Pancreas (tissue), 10 donors: ENCODE measurements around the gene GLIPR2. TPM values are rescaled to one million over a fixed set of nuclear protein-coding genes. Genes with fewer than 3 reads are reported as not detected.

Source experiments
- ATAC-seq, 4 donors: fragments of 200-7000 bp; cut with Tn5 transposase; one replicate each; pipeline versions ENCODE4 v1.8.0 to v1.9.1; 2020; ENCODE audit warnings: mild to moderate bottlenecking in 4 of 4, moderate library complexity in 4 of 4
- DNase-seq, 6 donors: peaks; one replicate each; pipeline ENCODE4 v3.0.0-alpha.2; 2020
- FAIRE-seq: peaks from 2 replicates; lab custom pipeline; 2012; peaks lifted over from hg19 to GRCh38; lab: Jason Lieb, UNC
- H3K27ac ChIP-seq, 4 donors: fragments of 200-600 bp; sonication (generic); 1 replicate in 3 of 4; 2 replicates in 1 of 4; pipeline versions ENCODE4 v1.5.0 to v1.8.0; 2020
- H3K27me3 ChIP-seq, 4 donors: fragments of 200-600 bp; one replicate each; pipeline ENCODE4 v1.8.0; 2021
- H3K36me3 ChIP-seq, 3 donors: fragments of 200-600 bp; sonication (generic) in 1 of 3; one replicate each; pipeline versions ENCODE4 v1.5.0 to v1.8.0; 2020 to 2021
- H3K4me1 ChIP-seq, 3 donors: fragments of 200-600 bp; one replicate each; pipeline ENCODE4 v1.8.0; 2021
- H3K4me3 ChIP-seq, 4 donors: fragments of 200-600 bp; sonication (generic) in 2 of 4; one replicate each; pipeline versions ENCODE4 v1.5.0 to v1.8.0; 2020 to 2021
- H3K9me3 ChIP-seq, 4 donors: fragments of 200-600 bp; one replicate each; pipeline ENCODE4 v1.8.0; 2021
- WGBS, 2 donors: extraction: QIAGEN DNeasy Blood & Tissue Kit; methylation state at CpG; one replicate each; pipeline ENCODE4 v1.1.7; 2013; 5-methylcytosine and 5-hydroxymethylcytosine counted together
- intact Hi-C, 3 donors: fragments of 100-400 bp; cut with DNase I; formaldehyde crosslinking; loops; one replicate each; pipeline versions ENCODE4 v1.11.1 to v1.14.2; 2022
- polyA plus RNA-seq, 2 donors: library from polyadenylated mRNA; stranded (reverse); fragments of 200-250 nt; gene quantifications; one replicate each; pipeline ENCODE4 v1.2.3, GENCODE V29; 2013
- total RNA-seq, 6 donors: library from RNA; stranded (reverse); fragmentation: NEBNext Ultra II Directional in 4 of 6; extraction: Animal tissue kit (Norgen Biotek cat#: 25700) in 4 of 6; gene quantifications; one replicate each; pipeline versions ENCODE4 v1.2.1 to v1.2.4, GENCODE V29; 2021 to 2023
- TF ChIP-seq, protein P1 (sequence below), 4 donors: fragments of 200-600 bp; sonication (generic) in 3 of 4; IDR thresholded peaks; one replicate each; pipeline versions ENCODE4 v1.5.0 to v1.8.0; 2021; ENCODE audit warnings: antibody characterized with exemption in 4 of 4
- donor health status: healthy with polysubstance abuse.
- donor health status: DM: no; HTN: no; CAD: no; lungs with moderate emphysema.
- donor health status: DM: no; HTN: no; CAD: no.
- donor health status: control.
- donor health status: control.
- donor health status: Bipolar disorder and iron deficiency.
- donor health status: DM: yes; HTN: yes; CAD: no.
- donor health status: DM: no; HTN: no; CAD: no.
- donor health status: DM: no; HTN: no; CAD: no.
- donor health status: DM: yes; HTN: yes; CAD: no.

Gene GLIPR2
- total and polyA plus RNA-seq, 8 donors: 1.3 to 10.0 (median 4.5) TPM

DNA sequence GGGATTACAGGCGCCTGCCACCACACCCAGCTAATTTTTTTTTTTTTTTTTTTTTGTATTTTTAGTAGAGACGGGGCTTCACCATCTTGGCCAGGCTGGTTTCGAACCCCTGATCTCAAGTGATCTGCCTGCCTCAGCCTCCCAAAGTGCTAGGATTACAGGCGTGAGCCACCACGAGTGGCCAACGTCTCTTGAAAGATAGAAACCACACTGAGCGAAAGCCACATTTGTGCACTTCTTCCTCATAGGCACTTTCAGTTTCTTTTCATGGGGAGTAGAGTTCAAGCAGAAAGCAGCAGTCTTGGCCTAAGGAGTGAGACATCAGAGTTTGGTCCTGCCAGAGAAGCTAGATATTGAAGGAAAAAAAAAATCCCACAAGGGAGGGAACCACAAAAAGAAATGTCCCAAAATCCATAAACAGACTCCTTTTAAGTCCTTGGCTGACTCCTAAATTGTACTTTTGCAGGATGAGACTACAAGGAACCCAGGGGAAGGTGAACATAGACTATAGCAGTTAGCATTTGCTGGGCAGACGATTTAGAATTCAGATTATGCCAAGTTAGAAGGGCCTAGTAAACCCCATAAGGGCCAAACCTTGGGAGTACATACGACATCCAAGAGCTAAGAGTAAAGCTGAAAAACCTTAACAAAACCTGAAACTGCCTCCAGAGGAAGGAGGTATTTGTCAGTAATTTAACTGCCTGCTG lies 43.9 kb upstream of the GLIPR2 start:
- ATAC-seq: peak in 2 of 4 donors; percentile 70 to 71
- Histone ChIP-seq H3K36me3 (no peaks in the 10 kb centered on the region), H3K4me1 (peaks cover 10 to 21% (median 19%) of the 10 kb centered on the region in 3 donors), H3K27ac (peak overlapping the region in 2 of 4 donors; percentile 10 to 42), H3K4me3 (no peak overlapping the region), H3K27me3 (no peaks in the 10 kb centered on the region), H3K9me3 (no peaks in the 10 kb centered on the region)
- WGBS, 2 donors: 92 to 94% methylated on average over 9 of the region's 9 CpGs
- TF ChIP-seq, protein P1, sequence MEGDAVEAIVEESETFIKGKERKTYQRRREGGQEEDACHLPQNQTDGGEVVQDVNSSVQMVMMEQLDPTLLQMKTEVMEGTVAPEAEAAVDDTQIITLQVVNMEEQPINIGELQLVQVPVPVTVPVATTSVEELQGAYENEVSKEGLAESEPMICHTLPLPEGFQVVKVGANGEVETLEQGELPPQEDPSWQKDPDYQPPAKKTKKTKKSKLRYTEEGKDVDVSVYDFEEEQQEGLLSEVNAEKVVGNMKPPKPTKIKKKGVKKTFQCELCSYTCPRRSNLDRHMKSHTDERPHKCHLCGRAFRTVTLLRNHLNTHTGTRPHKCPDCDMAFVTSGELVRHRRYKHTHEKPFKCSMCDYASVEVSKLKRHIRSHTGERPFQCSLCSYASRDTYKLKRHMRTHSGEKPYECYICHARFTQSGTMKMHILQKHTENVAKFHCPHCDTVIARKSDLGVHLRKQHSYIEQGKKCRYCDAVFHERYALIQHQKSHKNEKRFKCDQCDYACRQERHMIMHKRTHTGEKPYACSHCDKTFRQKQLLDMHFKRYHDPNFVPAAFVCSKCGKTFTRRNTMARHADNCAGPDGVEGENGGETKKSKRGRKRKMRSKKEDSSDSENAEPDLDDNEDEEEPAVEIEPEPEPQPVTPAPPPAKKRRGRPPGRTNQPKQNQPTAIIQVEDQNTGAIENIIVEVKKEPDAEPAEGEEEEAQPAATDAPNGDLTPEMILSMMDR (IDR thresholded peaks at IDR 0.05): no peak
- no peak for FAIRE-seq
- DNase-seq: no peak
- intact Hi-C loops: no loop called here

DNA sequence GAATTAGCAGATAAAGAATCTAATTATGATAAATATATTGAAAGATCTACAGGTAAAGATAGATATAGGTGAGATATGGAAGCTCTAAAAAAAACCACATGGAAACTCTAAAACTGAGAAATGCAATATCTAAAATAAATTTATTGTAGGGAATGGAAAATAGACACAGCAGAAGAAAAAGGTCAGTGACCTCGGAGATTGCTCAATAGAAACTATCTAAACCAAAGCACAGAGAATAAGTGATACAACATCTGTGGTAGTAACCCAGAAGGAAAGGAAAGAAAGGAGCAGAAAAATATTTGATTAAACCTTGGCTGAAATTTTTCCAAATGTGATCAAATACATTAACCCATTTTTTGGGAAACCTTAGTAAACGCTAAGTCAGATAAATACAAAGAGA lies 43.1 kb upstream of the GLIPR2 start:
- no peak for ATAC-seq
- Histone ChIP-seq H3K4me1 (peaks cover 10 to 21% (median 19%) of the 10 kb centered on the region in 3 donors), H3K4me3 (no peak overlapping the region), H3K27me3 (no peaks in the 10 kb centered on the region), H3K27ac (no peak overlapping the region), H3K9me3 (no peaks in the 10 kb centered on the region), H3K36me3 (no peaks in the 10 kb centered on the region)
- no peak for DNase-seq
- intact Hi-C loops: no loop called here
- FAIRE-seq: no peak
- TF ChIP-seq, protein P1 (IDR thresholded peaks at IDR 0.05): no peak
- 87 to 94% methylated on average over 2 of the region's 2 CpGs for WGBS, 2 donors

DNA sequence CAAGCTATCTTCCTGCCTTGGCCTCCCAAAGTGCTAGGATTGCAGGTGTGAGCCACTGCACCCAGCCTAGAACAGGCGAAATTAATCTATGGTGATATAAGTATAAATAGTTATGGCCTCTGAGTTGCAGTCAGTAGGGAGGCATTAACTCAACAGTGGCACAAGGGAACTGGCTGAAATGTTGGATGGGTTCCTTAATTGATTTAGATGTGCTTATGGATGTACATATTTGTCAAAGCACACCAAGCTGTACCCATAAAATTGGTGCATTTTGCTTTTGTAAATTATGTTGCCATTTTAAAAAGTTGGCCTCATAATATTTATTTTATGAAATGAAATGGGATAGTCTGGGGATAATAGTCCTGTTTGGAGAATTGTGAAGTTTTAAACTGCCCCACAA lies 36.8 kb upstream of the GLIPR2 start:
- FAIRE-seq: no peak
- DNase-seq: no peak
- intact Hi-C loops: no loop called here

DNA sequence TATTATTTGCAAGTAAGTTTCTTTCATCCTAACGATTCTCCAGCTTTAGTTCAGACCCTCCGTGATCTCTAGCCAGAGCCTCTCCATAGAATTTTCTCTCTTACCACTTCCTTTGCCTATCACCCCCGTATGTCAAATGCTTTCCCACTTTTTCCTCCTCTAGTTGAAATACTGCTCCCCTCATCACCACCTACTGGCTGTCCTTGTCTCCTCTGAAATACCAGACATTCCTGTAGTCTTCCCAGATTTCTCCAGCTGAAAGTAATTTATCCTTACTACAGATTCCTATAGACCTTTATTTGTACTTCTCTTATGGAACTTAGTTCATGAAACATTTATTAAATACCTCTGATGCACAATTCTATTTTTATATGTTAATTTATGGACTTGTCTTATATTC lies 36.0 kb upstream of the GLIPR2 start:
- Histone ChIP-seq H3K27me3 (no peaks in the 10 kb centered on the region), H3K4me1 (no peaks in the 10 kb centered on the region), H3K36me3 (no peaks in the 10 kb centered on the region), H3K27ac (no peak overlapping the region), H3K4me3 (no peak overlapping the region), H3K9me3 (no peaks in the 10 kb centered on the region)
- intact Hi-C loops: no loop called here
- 69 to 70% methylated on average over 3 of the region's 3 CpGs for WGBS, 2 donors
- FAIRE-seq (no peak), ATAC-seq (no peak), DNase-seq (no peak)
- TF ChIP-seq, protein P1 (IDR thresholded peaks at IDR 0.05): no peak

More for the DNA sequence above, 36.8 kb upstream of the GLIPR2 start:
- Histone ChIP-seq H3K4me3 (no peak overlapping the region), H3K9me3 (no peaks in the 10 kb centered on the region), H3K4me1 (no peaks in the 10 kb centered on the region), H3K27ac (no peak overlapping the region), H3K27me3 (no peaks in the 10 kb centered on the region), H3K36me3 (no peaks in the 10 kb centered on the region)
- TF ChIP-seq, protein P1 (IDR thresholded peaks at IDR 0.05): no peak
- 59 to 75% methylated on average over 1 of the region's 1 CpG for WGBS, 2 donors
- ATAC-seq: no peak
